ENCODE data around the gene MON1B.

MON1B gene

DNA sequence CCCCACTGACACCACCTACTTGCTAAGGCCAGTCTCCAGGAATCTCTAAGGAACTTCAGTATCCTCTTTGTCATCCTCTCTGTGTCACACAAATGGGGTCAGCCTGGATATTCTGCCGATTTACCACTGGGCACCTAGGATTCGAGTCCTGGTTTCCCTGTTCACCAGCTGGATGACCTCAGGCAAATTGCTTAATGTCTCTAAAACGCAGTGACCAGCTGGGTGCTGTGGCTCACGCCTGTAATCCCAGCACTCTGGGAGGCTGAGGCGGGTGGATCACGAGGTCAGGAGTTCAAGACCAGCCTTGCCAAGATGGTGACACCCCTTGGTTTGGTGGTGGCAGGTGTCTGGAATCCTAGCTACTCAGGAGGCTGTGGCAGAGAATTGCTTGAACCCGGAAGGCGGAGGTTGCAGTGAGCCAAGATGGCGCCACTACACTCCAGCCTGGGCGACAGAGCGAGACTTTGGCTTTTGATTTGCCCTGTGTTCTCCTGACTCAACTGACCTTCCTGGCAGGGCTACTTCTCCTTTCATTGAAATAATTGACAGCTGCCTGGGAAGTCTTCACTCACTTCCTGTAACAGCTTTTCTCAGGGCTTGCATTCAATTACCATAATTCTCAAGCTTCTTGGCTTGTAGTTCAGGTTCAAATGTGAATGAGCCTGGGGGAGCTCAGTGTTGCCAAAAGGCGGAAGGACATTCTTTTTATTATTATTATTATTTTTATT lies 23.6 kb downstream of the MON1B start:
- TF ChIP-seq, protein P1, sequence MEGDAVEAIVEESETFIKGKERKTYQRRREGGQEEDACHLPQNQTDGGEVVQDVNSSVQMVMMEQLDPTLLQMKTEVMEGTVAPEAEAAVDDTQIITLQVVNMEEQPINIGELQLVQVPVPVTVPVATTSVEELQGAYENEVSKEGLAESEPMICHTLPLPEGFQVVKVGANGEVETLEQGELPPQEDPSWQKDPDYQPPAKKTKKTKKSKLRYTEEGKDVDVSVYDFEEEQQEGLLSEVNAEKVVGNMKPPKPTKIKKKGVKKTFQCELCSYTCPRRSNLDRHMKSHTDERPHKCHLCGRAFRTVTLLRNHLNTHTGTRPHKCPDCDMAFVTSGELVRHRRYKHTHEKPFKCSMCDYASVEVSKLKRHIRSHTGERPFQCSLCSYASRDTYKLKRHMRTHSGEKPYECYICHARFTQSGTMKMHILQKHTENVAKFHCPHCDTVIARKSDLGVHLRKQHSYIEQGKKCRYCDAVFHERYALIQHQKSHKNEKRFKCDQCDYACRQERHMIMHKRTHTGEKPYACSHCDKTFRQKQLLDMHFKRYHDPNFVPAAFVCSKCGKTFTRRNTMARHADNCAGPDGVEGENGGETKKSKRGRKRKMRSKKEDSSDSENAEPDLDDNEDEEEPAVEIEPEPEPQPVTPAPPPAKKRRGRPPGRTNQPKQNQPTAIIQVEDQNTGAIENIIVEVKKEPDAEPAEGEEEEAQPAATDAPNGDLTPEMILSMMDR (conservative IDR thresholded peaks at IDR 0.05), result no peak
- no peak overlapping the region for H3K27ac ChIP-seq

DNA sequence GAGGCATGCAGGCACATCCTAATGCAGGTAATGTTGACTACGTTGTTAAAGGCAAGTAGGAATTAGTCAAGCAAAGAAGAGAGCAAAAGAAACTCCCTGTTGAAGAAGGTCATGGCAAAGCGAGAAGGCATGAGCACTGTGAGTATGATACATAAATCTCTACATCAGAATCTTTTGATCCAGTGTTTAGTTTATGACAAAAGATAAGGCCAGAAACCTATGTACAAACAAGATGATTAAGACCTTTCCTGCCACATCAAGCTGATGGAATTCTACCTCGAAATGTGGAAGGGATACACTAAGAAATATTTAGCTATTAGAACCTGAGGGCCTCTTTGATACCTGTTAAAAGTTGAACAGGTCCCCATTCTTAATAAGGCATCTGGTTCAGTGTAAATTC lies 28.4 kb downstream of the MON1B start:
- no peak overlapping the region for H3K27ac ChIP-seq
- TF ChIP-seq, protein P1 (conservative IDR thresholded peaks at IDR 0.05), result no peak

DNA sequence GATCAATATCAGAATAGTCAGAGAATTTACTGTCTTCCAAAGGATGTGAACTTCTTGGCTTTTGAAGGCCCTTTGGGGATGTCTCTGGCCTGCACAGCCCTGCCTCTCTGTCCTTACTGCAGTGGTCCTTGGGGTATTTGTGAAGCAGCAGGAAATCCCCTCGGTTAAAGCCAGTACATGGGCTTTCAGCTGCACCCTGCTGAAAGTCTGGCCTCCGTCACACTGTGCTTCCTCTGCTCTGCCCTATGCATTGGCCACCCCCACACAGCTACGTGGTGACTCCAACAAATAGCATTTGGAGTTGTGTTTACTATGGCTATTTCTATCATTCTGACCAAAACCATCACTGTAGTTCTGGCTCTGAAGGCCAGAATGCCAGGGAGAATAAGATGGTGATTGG lies 29.4 kb downstream of the MON1B start:
- no peak overlapping the region for H3K27ac ChIP-seq
- TF ChIP-seq, protein P1 (conservative IDR thresholded peaks at IDR 0.05), result no peak

DNA sequence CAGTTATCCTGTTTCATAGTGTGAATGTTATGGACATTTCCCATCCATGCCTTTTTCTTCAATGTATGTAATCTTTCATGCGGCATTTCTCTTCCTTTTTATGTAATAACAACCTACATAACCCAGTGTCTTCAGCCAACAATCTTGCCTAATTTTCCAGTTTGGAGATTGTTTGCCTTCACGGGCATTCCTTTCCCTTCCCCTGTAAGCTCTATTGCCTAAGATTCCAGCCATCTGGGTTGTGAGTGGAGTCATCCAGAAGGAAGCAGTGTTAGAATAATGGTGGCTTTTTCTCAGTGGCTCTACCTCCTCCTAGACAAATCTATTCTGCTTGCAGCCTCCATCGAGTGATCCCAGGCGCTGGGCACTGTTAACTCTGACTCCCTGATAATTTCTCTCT lies 30.5 kb downstream of the MON1B start:
- no peak overlapping the region for H3K27ac ChIP-seq
- TF ChIP-seq, protein P1 (conservative IDR thresholded peaks at IDR 0.05), result no peak

DNA sequence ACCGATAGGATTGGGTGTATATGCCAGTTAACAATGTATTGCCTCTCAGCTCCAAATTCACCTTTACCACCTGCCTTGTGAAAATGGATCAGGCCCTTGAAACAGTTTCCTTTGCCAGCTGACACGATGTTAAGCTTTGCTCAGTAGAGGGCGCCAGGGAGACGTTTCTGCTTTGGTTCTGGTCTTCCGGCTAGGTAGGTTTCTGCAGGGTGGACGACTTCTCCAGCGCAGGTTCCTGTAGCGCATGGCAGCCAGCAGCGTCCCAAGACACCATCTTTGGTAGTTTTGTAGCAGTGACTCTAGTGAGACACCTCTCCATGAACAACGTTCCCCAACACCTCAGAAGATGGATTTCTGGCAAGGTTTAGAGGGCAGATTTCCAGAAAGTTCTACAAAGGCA lies 32.2 kb downstream of the MON1B start:
- TF ChIP-seq, protein P1 (conservative IDR thresholded peaks at IDR 0.05), result no peak
- no peak overlapping the region for H3K27ac ChIP-seq

DNA sequence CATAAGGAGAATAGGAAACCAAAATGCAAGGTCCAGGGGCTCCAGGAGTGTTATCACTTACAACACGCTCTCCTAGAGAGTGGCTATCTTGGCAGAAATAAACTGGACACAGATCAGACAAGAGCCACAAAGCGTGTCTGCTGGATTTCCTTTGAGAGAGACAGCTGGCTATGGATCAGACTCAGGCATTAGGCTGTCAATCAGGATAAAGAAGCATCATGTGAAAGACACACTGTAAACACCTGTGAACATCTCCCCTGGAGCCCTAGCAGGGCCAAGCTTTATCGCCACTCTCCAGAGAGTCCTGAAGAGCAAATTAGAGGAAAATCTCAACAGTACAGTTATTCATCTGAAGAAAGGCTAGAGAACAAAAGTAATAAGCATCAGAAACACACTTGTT lies 34.2 kb downstream of the MON1B start:
- no peak overlapping the region for H3K27ac ChIP-seq
- TF ChIP-seq, protein P1 (conservative IDR thresholded peaks at IDR 0.05), result no peak

DNA sequence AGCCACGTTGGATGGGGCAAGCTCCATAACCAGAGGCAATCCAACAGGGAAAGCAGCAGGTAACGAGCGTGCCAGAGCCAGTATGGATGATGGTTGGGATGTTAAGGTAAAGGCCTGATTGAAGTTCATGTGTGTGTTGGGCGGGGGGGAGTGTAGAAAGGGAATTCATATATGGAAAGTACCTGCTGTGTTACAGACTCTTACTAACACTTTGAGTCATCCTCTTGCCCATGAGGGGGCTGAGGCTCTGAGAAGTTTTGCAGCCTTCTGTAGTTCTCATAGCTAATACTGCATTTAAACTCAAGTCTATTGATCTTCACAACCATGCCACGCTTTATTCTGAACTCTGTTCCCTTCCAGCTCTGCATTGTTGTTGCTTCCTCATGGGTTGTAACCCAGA lies 36.8 kb downstream of the MON1B start:
- no peak overlapping the region for H3K27ac ChIP-seq
- TF ChIP-seq, protein P1 (conservative IDR thresholded peaks at IDR 0.05), result no peak
